ENCODE data around the gene CSTPP1. TPM values are rescaled to one million over a fixed set of nuclear protein-coding genes. Genes with fewer than 3 reads are reported as not detected.

The CSTPP1 gene
- total and polyA plus RNA-seq, 2 of the 4 experiments (the other 2 are of a cell fraction) = 22.0 to 35.7 TPM

DNA sequence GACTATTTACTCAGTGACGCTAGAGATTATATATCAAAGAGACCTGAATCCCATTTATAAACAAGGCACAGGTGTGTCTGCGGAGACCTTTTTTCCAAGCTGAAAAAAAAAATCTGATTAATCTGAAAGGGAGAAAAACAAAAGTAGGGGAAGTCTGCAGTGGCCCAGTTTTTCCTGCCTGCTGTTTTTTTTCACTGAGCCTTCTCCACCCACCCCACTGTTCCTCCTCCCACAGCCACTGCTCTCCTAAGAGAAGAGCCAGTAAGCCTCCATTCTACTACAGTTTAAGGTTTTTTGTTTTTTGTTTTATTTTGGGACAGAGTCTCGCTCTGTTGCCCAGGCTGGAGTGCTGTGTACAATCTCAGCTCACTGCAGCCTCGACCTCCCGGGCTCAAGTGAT, 221.7 kb downstream of the CSTPP1 start:
- Histone ChIP-seq H2AFZ (replicated peaks; ENCODE audit: low read length, poor library complexity) (no peak overlapping the region), H3K9me1 (ENCODE audit: insufficient read depth, low read length) (peaks cover 9% of the 10 kb centered on the region; the same call in 1 of the 2 replicates), H3K4me3 (ENCODE audit: insufficient read depth, low read depth, low read length) (no peak overlapping the region), H2AK9ac (replicated peaks; ENCODE audit: low read depth, low read length, poor library complexity) (no peak overlapping the region), H2BK5ac (ENCODE audit: low read depth, low read length, poor library complexity, severe bottlenecking) (no peak overlapping the region), H4K5ac (ENCODE audit: low read depth, low read length) (no peak overlapping the region), H3K9me3 (ENCODE audit: control insufficient read depth, insufficient read depth, low read length) (no peaks in the 10 kb centered on the region), H3K14ac (replicated peaks; ENCODE audit: low read depth, low read length) (no peak overlapping the region), H3K18ac (ENCODE audit: low read depth, low read length) (no peak overlapping the region), H3K27ac (ENCODE audit: insufficient read depth, low read length) (no peak overlapping the region), H4K8ac (ENCODE audit: low read depth in 2 of 2, low read length in 2 of 2) (no peak overlapping the region), H3K23ac (ENCODE audit: low read depth, low read length) (no peak overlapping the region), H2BK120ac (ENCODE audit: low read depth, low read length) (no peak overlapping the region), H3K56ac (ENCODE audit: extremely low read depth, insufficient read depth, low read length) (no peak overlapping the region), H3K36me3 (ENCODE audit: control insufficient read depth, insufficient read depth, low read length) (no peaks in the 10 kb centered on the region), H3K4me2 (ENCODE audit: low read depth, low read length) (no peak overlapping the region), H2AK5ac (ENCODE audit: low read depth, low read length) (no peak overlapping the region), H4K91ac (ENCODE audit: insufficient read depth, low read depth, low read length) (no peak overlapping the region), H2BK20ac (ENCODE audit: low read depth, low read length) (no peak overlapping the region), H3K4me1 (ENCODE audit: control insufficient read depth, insufficient read depth, low read length) (peaks cover 4% of the 10 kb centered on the region; the same call in 1 of the 2 replicates), H3K4ac (ENCODE audit: low read depth, low read length) (no peak overlapping the region), H3K9ac (ENCODE audit: low read depth, low read length) (no peak overlapping the region), H2BK15ac (ENCODE audit: low read depth, low read length) (no peak overlapping the region), H3K79me1 (ENCODE audit: low read depth in 1 of 2, low read length in 2 of 2) (peaks cover 0 to 20% of the 10 kb centered on the region in 2 experiments; a peak in 1 of 4 replicates), H4K20me1 (ENCODE audit: insufficient read depth, low read length) (peaks cover 22% of the 10 kb centered on the region), H3K27me3 (ENCODE audit: control insufficient read depth, insufficient read depth, low read length) (no peaks in the 10 kb centered on the region)
- POLR2A ChIA-PET (ENCODE audit: unreplicated experiment) = no interaction called here
- TF ChIP-seq RFX5 (IDR thresholded peaks at IDR 0.05; ENCODE audit: low read depth, low read length) = no peak
- TF ChIP-seq MXI1 (IDR thresholded peaks at IDR 0.05; ENCODE audit: borderline replicate concordance, low read depth, low read length) = no peak
- no peak for TF ChIP-seq BHLHE40 (IDR thresholded peaks at IDR 0.05; ENCODE audit: low read depth, low read length)
- TF ChIP-seq CHD1 (IDR thresholded peaks at IDR 0.05; ENCODE audit: low read depth, low read length) = no peak
- TF ChIP-seq MAZ (IDR thresholded peaks at IDR 0.05; ENCODE audit: borderline replicate concordance, low read depth, low read length) = no peak
- no peak for TF ChIP-seq POLR2A (IDR thresholded peaks at IDR 0.05; ENCODE audit: low read depth, low read length)
- TF ChIP-seq, protein P1, sequence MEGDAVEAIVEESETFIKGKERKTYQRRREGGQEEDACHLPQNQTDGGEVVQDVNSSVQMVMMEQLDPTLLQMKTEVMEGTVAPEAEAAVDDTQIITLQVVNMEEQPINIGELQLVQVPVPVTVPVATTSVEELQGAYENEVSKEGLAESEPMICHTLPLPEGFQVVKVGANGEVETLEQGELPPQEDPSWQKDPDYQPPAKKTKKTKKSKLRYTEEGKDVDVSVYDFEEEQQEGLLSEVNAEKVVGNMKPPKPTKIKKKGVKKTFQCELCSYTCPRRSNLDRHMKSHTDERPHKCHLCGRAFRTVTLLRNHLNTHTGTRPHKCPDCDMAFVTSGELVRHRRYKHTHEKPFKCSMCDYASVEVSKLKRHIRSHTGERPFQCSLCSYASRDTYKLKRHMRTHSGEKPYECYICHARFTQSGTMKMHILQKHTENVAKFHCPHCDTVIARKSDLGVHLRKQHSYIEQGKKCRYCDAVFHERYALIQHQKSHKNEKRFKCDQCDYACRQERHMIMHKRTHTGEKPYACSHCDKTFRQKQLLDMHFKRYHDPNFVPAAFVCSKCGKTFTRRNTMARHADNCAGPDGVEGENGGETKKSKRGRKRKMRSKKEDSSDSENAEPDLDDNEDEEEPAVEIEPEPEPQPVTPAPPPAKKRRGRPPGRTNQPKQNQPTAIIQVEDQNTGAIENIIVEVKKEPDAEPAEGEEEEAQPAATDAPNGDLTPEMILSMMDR (conservative IDR thresholded peaks at IDR 0.05; ENCODE audit: low read depth, low read length) = no peak
- TF ChIP-seq, protein P2, sequence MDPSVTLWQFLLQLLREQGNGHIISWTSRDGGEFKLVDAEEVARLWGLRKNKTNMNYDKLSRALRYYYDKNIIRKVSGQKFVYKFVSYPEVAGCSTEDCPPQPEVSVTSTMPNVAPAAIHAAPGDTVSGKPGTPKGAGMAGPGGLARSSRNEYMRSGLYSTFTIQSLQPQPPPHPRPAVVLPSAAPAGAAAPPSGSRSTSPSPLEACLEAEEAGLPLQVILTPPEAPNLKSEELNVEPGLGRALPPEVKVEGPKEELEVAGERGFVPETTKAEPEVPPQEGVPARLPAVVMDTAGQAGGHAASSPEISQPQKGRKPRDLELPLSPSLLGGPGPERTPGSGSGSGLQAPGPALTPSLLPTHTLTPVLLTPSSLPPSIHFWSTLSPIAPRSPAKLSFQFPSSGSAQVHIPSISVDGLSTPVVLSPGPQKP (IDR thresholded peaks at IDR 0.05; ENCODE audit: borderline replicate concordance, low read depth, low read length) = no peak
- TF ChIP-seq FOS (IDR thresholded peaks at IDR 0.05; ENCODE audit: low read depth, low read length) = no peak
- no peak for TF ChIP-seq RCOR1 (IDR thresholded peaks at IDR 0.05; ENCODE audit: insufficient replicate concordance, low read length)
- TF ChIP-seq SMC3 (IDR thresholded peaks at IDR 0.05; ENCODE audit: low read depth, low read length) = no peak
- no peak for TF ChIP-seq NFE2L2 (IDR thresholded peaks at IDR 0.05; ENCODE audit: low read depth, low read length)
- TF ChIP-seq, protein P3, sequence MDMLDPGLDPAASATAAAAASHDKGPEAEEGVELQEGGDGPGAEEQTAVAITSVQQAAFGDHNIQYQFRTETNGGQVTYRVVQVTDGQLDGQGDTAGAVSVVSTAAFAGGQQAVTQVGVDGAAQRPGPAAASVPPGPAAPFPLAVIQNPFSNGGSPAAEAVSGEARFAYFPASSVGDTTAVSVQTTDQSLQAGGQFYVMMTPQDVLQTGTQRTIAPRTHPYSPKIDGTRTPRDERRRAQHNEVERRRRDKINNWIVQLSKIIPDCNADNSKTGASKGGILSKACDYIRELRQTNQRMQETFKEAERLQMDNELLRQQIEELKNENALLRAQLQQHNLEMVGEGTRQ (IDR thresholded peaks at IDR 0.05; ENCODE audit: low read depth, low read length) = no peak
- no peak for TF ChIP-seq CEBPB (IDR thresholded peaks at IDR 0.05; ENCODE audit: low read depth, low read length)
- TF ChIP-seq MAFK (IDR thresholded peaks at IDR 0.05; ENCODE audit: low read depth, low read length) = no peak
- no peak for TF ChIP-seq RAD21 (IDR thresholded peaks at IDR 0.05; ENCODE audit: low read length)
- no peak for ATAC-seq (ENCODE audit: low read depth)
- CTCF ChIA-PET = no interaction called here
- dilution Hi-C loops (cut with HindIII; ENCODE audit: low sequenced_read_pairs, unreplicated experiment) (no loop called here), intact Hi-C loops (cut with micrococcal nuclease) (no loop called here), in situ Hi-C loops (cut with MboI; ENCODE audit: low sequenced_read_pairs) (loop anchor here (10.0 kb wide), 1 partner anchor 243 kb away; the partner anchor contains the start of gene LRP4)
- WGBS, 2 experiments (ENCODE audit: extremely low coverage in 2 of 2, insufficient read length in 1 of 2) = 100% methylated on average over 2 of the region's 5 CpGs; no CpG with 5 or more reads in 1 of the 2 experiments
- no TSS peak for BruUV-seq (replicated peaks)
- no peak for DNase-seq
